Activated CD4-positive, alpha-beta memory T cell treated with anti-CD3 and anti-CD28 coated beads for 36 hours (primary cell): ENCODE measurements around the gene IL1RN. TPM values are rescaled to one million over a fixed set of nuclear protein-coding genes. Genes with fewer than 3 reads are reported as not detected.

Source experiments
- CTCF ChIA-PET: fragments of 350-600 bp; sonication (Branson Sonifier 250); formaldehyde crosslinking; loops from one replicate; lab custom pipeline; 2021; ENCODE audit warnings: antibody characterized with exemption, inconsistent platforms; lab: Charles Lee
- POLR2A ChIA-PET: fragments of 350-600 bp; sonication (Branson Sonifier 250); formaldehyde crosslinking; loops from one replicate; lab custom pipeline; 2021; ENCODE audit warnings: antibody characterized with exemption; lab: Charles Lee
- DNase-seq: peaks from one replicate; pipeline ENCODE4 v3.0.0-alpha.2; 2020
- H3K27ac Mint-ChIP-seq: one replicate; pipeline ENCODE4 v1.8.0; 2021; ENCODE audit warnings: mixed read lengths
- H3K27me3 Mint-ChIP-seq: one replicate; pipeline ENCODE4 v1.8.0; 2021; ENCODE audit warnings: mixed read lengths
- H3K36me3 Mint-ChIP-seq: one replicate; pipeline ENCODE4 v1.8.0; 2021; ENCODE audit warnings: mixed read lengths
- H3K4me1 Mint-ChIP-seq: one replicate; pipeline ENCODE4 v1.8.0; 2021; ENCODE audit warnings: low read depth, mixed read lengths
- H3K4me3 Mint-ChIP-seq: one replicate; pipeline ENCODE4 v1.8.0; 2021; ENCODE audit warnings: mild to moderate bottlenecking, mixed read lengths
- H3K9me3 Mint-ChIP-seq: one replicate; pipeline ENCODE4 v1.8.0; 2021; ENCODE audit warnings: mixed read lengths
- intact Hi-C: fragments of 100-400 bp; cut with micrococcal nuclease; formaldehyde crosslinking; loops from one replicate; pipeline ENCODE4 v1.15.1; 2023
- total RNA-seq, 2 experiments: library from RNA; stranded (reverse); gene quantifications; one replicate each; pipeline ENCODE4 v1.2.3, GENCODE V29; 2021

Gene IL1RN
- total RNA-seq, 2 experiments from 2014 or later: 9.8 to 10.5 TPM

DNA sequence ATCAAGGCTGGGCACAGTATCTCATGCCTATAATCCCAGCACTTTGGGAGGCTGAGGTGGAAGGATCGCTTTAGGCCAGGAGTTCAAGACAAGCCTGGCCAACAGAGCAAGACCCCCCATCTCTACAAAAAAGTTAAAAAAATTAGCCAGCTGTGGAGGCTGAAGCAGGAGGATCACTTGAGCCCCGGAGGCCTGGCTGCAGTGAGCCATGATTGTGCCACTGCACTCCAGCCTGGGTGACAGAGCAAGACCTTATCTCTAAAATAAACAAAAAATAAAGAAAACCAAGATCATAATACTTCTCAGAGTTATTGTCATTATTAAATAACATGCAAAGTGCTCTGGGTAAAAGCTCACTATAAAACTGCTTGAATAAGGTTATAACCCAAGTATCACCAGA, 14.9 kb downstream of the IL1RN start:
- peaks cover 12% of the 10 kb centered on the region for H3K9me3 Mint-ChIP-seq
- POLR2A ChIA-PET: interaction anchor here (0.8 to 1.1 kb wide), 2 partner anchors 31 to 33 kb away, joined by 3 read pairs; partner anchors contain the start of gene PSD4
- H3K27me3 Mint-ChIP-seq: no peaks in the 10 kb centered on the region
- intact Hi-C loops: no loop called here
- DNase-seq: no peak
- CTCF ChIA-PET: interaction anchor here (0.5 to 10.9 kb wide), 3 partner anchors 57 to 266 kb away, joined by 3 to 308 read pairs (median 239); no protein-coding TSS in a partner anchor
- no peaks in the 10 kb centered on the region for H3K36me3 Mint-ChIP-seq
- peaks cover 18% of the 10 kb centered on the region for H3K4me1 Mint-ChIP-seq
- H3K27ac Mint-ChIP-seq: no peak overlapping the region
- H3K4me3 Mint-ChIP-seq: no peak overlapping the region

DNA sequence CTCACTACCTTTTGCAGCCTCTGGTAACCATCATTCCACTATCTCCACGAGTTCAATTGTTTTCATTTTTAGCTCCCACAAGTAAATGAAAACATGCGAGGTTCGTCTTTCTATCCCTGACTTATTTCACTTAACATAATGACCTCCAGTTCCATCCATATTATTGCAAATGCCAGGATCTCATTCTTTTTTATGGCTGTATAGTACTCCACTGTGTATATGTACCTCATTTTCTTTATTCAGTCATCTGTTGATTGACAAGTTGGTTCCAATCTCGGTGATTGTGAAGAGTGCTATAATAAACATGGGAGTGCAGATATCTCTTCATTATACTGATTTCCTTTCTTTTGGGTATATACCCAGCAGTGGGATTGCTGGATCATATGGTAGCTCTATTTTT, 16.9 kb downstream of the IL1RN start:
- H3K4me3 Mint-ChIP-seq: no peak overlapping the region
- peak overlapping the region; percentile 16 for H3K27ac Mint-ChIP-seq
- no peaks in the 10 kb centered on the region for H3K36me3 Mint-ChIP-seq
- H3K27me3 Mint-ChIP-seq: no peaks in the 10 kb centered on the region
- intact Hi-C loops: no loop called here
- peaks cover 12% of the 10 kb centered on the region for H3K9me3 Mint-ChIP-seq
- ChIA-PET POLR2A (no interaction called here), CTCF (interaction anchor here (1.1 to 1.2 kb wide), 2 partner anchors 9 to 39 kb away, joined by 3 to 4 read pairs; no protein-coding TSS in a partner anchor)
- no peak for DNase-seq
- no peaks in the 10 kb centered on the region for H3K4me1 Mint-ChIP-seq

DNA sequence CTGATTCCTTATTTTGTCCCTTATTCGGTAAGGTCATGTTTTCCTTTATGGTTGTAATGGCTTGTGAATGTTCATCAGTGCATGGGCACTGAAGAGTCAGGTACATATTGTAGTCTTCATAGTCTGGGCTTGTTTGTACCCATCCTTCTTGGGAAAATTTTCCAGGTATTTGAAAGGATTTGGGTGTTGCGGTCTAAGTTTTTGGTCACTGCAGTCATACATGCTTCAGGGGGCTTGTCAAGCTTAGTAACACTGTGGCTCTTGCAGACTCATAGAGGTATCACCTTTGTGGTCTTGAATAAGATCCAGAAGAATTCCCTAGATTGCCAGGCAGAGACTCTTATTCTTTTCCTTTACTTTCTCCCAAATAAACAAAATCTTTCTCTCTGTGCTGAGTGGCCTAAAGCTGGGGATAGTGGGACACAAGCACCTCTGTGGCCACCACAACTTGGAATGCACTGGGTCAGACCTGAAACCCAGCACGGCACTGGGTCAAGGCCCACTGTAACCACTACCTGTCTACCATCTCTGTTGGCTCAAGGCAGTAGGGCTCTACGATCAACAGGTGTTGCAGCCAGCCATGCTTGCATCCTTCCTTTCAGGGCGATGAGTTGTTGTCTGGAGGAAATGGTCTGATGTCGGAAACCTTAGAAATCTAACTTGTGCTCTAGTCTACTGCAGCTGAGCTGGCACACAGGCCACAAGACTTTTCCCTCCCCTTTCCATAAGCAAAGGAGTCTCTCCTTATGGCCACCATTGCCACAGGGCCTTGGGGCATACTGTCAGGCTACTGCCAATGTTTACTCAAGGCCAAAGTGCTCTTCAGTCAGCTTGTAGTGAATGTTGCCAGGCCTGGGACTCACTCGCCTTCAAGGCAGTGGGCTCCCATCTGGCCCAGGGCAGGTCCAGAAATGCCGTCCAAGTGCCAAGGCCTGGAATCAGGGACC, 21.5 kb downstream of the IL1RN start:
- no peak overlapping the region for H3K27ac Mint-ChIP-seq
- H3K27me3 Mint-ChIP-seq: no peaks in the 10 kb centered on the region
- no peak overlapping the region for H3K4me3 Mint-ChIP-seq
- ChIA-PET POLR2A (interaction anchor here (0.6 kb wide), 1 partner anchor 27 kb away, joined by 3 read pairs; no protein-coding TSS in a partner anchor), CTCF (interaction anchor here (0.6 to 2.2 kb wide), 5 partner anchors 10 to 68 kb away, joined by 3 to 10 read pairs (median 3); no protein-coding TSS in a partner anchor)
- H3K9me3 Mint-ChIP-seq: peaks cover 12% of the 10 kb centered on the region
- no peaks in the 10 kb centered on the region for H3K4me1 Mint-ChIP-seq
- DNase-seq: no peak
- H3K36me3 Mint-ChIP-seq: no peaks in the 10 kb centered on the region
- intact Hi-C loops: no loop called here

DNA sequence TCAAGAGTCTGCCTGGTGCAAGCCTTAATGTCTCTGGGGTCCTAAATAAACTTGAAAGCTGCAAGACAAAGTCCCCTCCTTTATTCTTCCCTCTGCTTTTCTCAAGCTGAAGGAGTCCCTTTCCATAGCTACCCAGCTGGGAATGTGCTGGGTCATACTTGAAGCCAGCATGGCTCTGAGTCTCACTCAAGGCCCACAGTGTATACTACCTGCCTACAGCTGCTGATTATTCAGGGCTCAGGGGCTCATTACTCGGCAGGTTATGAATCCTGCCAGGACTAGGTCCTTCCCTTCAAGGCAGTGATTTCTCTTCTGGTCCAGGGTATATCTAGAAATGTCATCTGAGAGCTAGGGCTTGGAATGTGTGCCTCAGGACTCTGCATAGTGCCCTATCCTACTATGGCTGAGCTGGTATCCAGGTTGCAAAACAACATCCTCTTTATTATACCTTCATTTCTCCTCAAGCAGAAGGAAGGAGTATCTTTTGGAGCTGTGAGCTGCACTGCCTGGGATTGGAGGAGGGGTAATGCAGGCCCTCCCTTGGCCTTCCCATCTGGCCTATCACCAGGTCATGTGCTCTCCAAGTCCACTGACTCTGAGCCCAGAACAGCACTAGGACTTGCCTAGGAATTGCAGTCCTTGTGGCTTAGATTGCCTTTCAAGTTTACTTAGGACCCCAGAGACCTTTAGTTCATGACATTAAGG, 22.3 kb downstream of the IL1RN start:
- ChIA-PET CTCF (interaction anchor here (0.9 kb wide), 2 partner anchors 14 to 49 kb away, joined by 3 read pairs; no protein-coding TSS in a partner anchor), POLR2A (no interaction called here)
- no peaks in the 10 kb centered on the region for H3K27me3 Mint-ChIP-seq
- H3K4me3 Mint-ChIP-seq: no peak overlapping the region
- H3K4me1 Mint-ChIP-seq: no peaks in the 10 kb centered on the region
- H3K36me3 Mint-ChIP-seq: no peaks in the 10 kb centered on the region
- H3K9me3 Mint-ChIP-seq: peaks cover 5% of the 10 kb centered on the region
- H3K27ac Mint-ChIP-seq: no peak overlapping the region
- no peak for DNase-seq
- intact Hi-C loops: no loop called here

DNA sequence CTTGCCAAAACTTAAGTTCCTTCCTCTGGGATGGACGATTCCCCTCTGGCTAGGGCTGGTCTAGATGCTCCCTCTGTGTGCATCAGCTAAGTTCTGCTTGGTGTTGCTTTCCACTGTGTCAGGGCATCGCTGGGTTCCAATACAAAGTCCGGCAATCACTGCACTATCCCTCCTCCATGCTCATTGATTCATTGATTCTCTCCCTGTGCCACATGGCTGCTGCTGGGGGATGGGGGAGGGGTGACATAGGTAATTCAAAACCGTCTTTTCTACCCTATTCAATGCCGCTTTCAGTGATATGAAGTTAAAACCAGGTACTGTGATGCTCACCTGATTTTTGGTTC, 22.8 kb downstream of the IL1RN start:
- POLR2A ChIA-PET: interaction anchor here (0.7 kb wide), 1 partner anchor 235 kb away, joined by 3 read pairs; no protein-coding TSS in a partner anchor
- Mint-ChIP-seq H3K4me1 (no peaks in the 10 kb centered on the region), H3K36me3 (no peaks in the 10 kb centered on the region), H3K9me3 (peaks cover under 1% of the 10 kb centered on the region), H3K27ac (no peak overlapping the region), H3K4me3 (no peak overlapping the region), H3K27me3 (no peaks in the 10 kb centered on the region)
- intact Hi-C loops: no loop called here
- CTCF ChIA-PET: interaction anchor here (0.9 kb wide), 1 partner anchor 14 kb away, joined by 3 read pairs; no protein-coding TSS in a partner anchor
- DNase-seq: no peak

DNA sequence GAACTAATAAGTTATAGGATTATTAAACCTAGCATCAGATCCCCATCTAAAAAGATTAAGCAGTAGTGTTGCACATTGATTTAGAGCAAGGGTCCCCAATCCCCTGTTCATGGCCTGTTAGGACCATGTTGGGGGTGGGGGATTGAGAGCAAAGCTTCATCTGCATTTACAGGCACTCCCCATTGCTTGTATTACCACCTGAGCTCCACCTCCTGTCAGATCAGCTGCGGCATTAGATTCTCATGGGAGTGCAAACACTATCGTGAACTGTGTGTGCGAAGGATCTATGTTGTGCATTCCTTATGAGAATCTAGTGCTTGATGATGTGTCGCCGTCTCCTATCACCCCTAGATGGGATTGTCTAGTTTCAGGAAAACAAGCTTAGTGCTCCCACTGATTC, 27.9 kb downstream of the IL1RN start:
- intact Hi-C loops: no loop called here
- no peak for DNase-seq
- CTCF ChIA-PET: interaction anchor here (1.0 to 4.8 kb wide), 4 partner anchors 18 to 49 kb away, joined by 4 to 69 read pairs (median 24); partner anchors contain the start of gene PSD4
- Mint-ChIP-seq H3K4me1 (peaks cover 22% of the 10 kb centered on the region), H3K4me3 (no peak overlapping the region), H3K36me3 (no peaks in the 10 kb centered on the region), H3K27ac (peak overlapping the region; percentile 20), H3K9me3 (no peaks in the 10 kb centered on the region), H3K27me3 (no peaks in the 10 kb centered on the region)
- POLR2A ChIA-PET: interaction anchor here (5.9 kb wide), 1 partner anchor 19 kb away, joined by 74 read pairs; the partner anchor contains the start of gene PSD4

DNA sequence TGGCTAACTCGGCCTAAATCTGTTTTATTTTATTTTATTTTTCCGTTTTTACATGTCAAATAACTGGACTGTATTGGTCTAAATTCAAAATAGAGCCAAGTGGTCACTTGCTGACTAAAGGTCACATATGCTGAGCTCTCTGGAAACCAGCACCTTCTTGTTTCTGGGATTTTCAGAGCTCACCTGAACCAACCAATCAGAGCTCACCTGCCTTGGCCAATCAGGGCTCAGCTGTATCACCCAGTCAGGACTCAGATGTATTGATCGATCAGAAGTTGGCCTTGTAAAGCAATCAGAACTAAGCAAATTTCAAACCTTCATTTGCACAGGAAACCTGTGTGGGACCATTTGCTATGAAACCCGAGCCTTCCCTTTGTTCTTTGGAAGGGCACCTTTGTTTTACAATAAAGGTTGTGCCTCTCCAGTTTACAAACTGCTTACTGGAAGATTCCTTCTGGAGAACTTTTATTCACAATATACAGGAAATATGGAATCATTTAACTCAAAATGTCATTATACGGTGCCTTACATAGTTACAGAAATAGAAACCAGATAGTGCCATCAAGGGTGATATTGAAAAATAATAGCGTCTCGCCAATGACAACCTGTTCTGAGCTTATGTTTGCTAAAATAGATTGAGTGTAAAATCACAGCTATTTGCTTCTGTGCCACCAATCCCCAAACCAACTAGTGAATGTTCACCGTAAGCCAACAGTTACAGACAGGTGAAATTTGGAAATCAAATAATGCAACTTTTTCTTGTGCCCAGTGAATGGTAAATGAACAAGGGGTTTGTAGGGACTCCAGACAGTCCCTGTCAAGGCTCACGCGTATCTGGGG, 29.1 kb downstream of the IL1RN start:
- DNase-seq: peak; percentile 58
- no peaks in the 10 kb centered on the region for H3K9me3 Mint-ChIP-seq
- POLR2A ChIA-PET: interaction anchor here (1.0 to 5.9 kb wide), 2 partner anchors 17 to 22 kb away, joined by 3 to 74 read pairs; partner anchors contain the start of gene PSD4
- H3K27me3 Mint-ChIP-seq: no peaks in the 10 kb centered on the region
- H3K27ac Mint-ChIP-seq: peak overlapping the region; percentile 72
- H3K4me1 Mint-ChIP-seq: peaks cover 22% of the 10 kb centered on the region
- H3K4me3 Mint-ChIP-seq: peak overlapping the region; percentile 73
- CTCF ChIA-PET: interaction anchor here (1.0 to 4.8 kb wide), 7 partner anchors 18 to 214 kb away, joined by 3 to 69 read pairs (median 12); partner anchors contain the start of gene PSD4
- intact Hi-C loops: no loop called here
- no peaks in the 10 kb centered on the region for H3K36me3 Mint-ChIP-seq

DNA sequence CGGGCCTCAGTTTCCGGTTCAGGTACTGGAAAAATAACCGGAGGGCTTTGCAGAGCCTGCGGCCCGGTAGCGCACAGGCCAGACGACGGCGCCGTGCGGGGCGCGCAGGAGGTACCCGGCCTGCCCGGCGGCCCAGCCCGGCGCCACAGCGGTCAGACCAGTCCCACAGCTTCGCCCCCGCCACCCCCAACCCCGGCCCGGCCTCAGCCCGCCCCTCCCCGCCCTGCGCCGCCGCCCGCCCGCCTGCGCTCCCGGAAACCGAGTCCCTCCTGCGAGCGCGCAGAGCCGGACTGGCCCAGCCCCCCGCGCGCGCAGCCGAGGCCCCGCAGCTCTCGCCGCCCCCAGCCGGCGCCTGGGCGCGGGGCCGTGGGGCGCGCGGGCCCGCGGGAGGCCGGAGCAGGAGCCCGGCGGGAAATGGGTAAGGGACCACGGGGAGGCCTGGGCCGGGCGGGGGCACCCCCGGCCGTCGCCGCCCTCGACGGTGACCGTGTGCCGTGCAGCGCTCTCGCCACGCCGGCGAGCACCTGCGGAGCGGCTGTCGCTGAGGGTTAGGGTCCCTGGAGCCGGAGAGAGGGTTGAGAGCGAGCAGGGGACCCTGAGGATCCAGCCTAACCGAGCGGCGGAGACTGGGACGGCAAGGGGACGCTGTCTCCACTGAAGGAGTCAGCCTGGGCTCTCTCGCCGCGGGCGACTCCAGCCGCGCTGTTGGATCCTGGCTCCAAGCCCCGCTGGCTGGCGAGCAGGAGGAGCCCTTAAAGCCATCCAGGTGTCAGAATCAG, 29.9 kb downstream of the IL1RN start:
- Mint-ChIP-seq H3K4me3 (peak overlapping the region; percentile 81), H3K36me3 (no peaks in the 10 kb centered on the region), H3K27ac (peak overlapping the region; percentile 79), H3K4me1 (peaks cover 22% of the 10 kb centered on the region), H3K9me3 (no peaks in the 10 kb centered on the region), H3K27me3 (no peaks in the 10 kb centered on the region)
- peak; percentile 66 for DNase-seq
- CTCF ChIA-PET: interaction anchor here (1.0 to 4.8 kb wide), 8 partner anchors 17 to 213 kb away, joined by 3 to 69 read pairs (median 12); partner anchors contain the start of gene PSD4
- intact Hi-C loops: no loop called here
- POLR2A ChIA-PET: interaction anchor here (1.4 to 5.9 kb wide), 2 partner anchors 17 to 47 kb away, joined by 4 to 74 read pairs; partner anchors contain the start of gene PSD4

DNA sequence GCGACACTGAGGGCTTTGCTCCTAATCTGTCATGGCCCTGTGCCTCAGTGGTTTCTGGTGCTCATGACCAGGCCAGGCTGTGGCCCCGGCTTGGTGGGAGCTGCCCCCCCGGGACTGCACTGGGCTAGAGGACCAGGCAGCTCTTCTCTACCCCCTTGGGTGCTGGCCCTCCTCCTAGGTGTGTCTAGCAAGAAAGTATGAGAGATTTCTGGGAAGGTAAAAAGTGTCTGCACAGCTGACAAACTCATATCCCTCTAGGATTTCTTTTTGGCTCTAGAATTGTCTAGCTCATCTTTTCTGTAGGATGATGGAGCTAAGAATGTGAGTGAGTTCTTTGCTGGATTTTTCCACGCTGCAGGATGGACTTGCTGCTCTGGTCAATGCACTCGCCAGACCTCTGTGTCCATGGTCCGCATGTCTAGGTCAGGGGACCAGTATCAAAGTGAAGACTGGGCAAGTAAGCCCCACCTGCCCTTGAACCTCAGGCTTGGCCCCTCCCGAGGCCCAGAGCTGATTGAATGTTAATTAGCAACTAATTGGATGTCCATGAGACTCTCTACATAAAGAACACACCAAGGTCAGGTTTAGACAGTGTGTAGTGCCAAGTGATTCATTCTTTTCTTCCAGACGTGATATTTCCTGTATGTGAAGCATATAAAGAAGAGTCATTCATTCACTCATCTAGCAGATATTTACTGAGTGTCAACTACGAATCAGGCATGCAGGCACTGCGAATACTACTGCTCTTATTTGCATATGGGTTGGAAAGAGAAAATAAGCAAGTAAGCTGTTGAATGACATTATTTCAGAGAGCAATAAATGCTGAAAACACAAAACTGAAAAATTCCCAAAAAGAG, 30.7 kb downstream of the IL1RN start:
- H3K4me3 Mint-ChIP-seq: peak overlapping the region; percentile 81
- peak; percentile 48 for DNase-seq
- no peaks in the 10 kb centered on the region for H3K36me3 Mint-ChIP-seq
- H3K9me3 Mint-ChIP-seq: no peaks in the 10 kb centered on the region
- intact Hi-C loops: loop anchor here (1.0 to 2.0 kb wide), 3 partner anchors 9 to 19 kb away; partner anchors contain the start of gene PSD4
- POLR2A ChIA-PET: interaction anchor here (0.8 to 5.9 kb wide), 6 partner anchors 9 to 54 kb away, joined by 3 to 74 read pairs (median 4); partner anchors contain the start of gene PSD4
- CTCF ChIA-PET: interaction anchor here (1.0 to 4.8 kb wide), 8 partner anchors 9 to 78 kb away, joined by 3 to 69 read pairs (median 9); partner anchors contain the start of gene PSD4
- H3K27ac Mint-ChIP-seq: peak overlapping the region; percentile 79
- H3K27me3 Mint-ChIP-seq: no peaks in the 10 kb centered on the region
- H3K4me1 Mint-ChIP-seq: peaks cover 28% of the 10 kb centered on the region
